ENCODE data around the gene SLAIN2. TPM values are rescaled to one million over a fixed set of nuclear protein-coding genes. Genes with fewer than 3 reads are reported as not detected.

The SLAIN2 gene
- total RNA-seq, 4 donors from 2014 or later, result 28.4 to 355 (median 55.8) TPM

GRCh38 chr4:48380583-48381167 lies 39.3 kb downstream of the SLAIN2 start:
- no peak overlapping the region for H3K27ac ChIP-seq
- no peaks in the 10 kb centered on the region for H3K9me3 ChIP-seq
- DNase-seq, result no peak
- TF ChIP-seq EP300 (IDR thresholded peaks at IDR 0.05; ENCODE audit: low read depth), result no peak
- TF ChIP-seq POLR2AphosphoS5 (IDR thresholded peaks at IDR 0.05), result no peak
- no peak for TF ChIP-seq CTCF (IDR thresholded peaks at IDR 0.05)
- no peak for TF ChIP-seq POLR2A (IDR thresholded peaks at IDR 0.05)
- 57 to 79% methylated on average over 1 of the region's 1 CpG for WGBS, 2 donors (ENCODE audit: low coverage in 1 of 2)
- no peak overlapping the region for H3K4me3 ChIP-seq
- H3K4me1 ChIP-seq, result peaks cover 0 to 8% (median under 1%) of the 10 kb centered on the region in 4 donors
- in situ Hi-C loops (cut with MboI; ENCODE audit: low pct_ligation_motif_present in 1 of 4, low pct_unique_long_range_greater_than_20kb in 1 of 4, low sequenced_read_pairs in 3 of 4), result no loop called here
- H3K36me3 ChIP-seq, result peaks cover 0 to 19% (median 8%) of the 10 kb centered on the region in 4 donors
- no peaks in the 10 kb centered on the region for H3K27me3 ChIP-seq
- intact Hi-C loops (cut with DNase I; ENCODE audit: low total_unique reads), result no loop called here

- no peak overlapping the region for H3K4me3 ChIP-seq
- H3K27me3 ChIP-seq, result no peaks in the 10 kb centered on the region
- no peak for DNase-seq
- in situ Hi-C loops (cut with MboI; ENCODE audit: low pct_ligation_motif_present in 1 of 4, low pct_unique_long_range_greater_than_20kb in 1 of 4, low sequenced_read_pairs in 3 of 4), result no loop called here
- no peaks in the 10 kb centered on the region for H3K9me3 ChIP-seq
- intact Hi-C loops (cut with DNase I; ENCODE audit: low total_unique reads), result no loop called here
- H3K36me3 ChIP-seq, result peaks cover 0 to 22% (median 5%) of the 10 kb centered on the region in 4 donors
- H3K4me1 ChIP-seq, result peaks cover 0 to 4% (median 0%) of the 10 kb centered on the region in 4 donors
- TF ChIP-seq CTCF (IDR thresholded peaks at IDR 0.05), result no peak
- TF ChIP-seq POLR2AphosphoS5 (IDR thresholded peaks at IDR 0.05), result no peak
- TF ChIP-seq EP300 (IDR thresholded peaks at IDR 0.05; ENCODE audit: low read depth), result no peak
- TF ChIP-seq POLR2A (IDR thresholded peaks at IDR 0.05), result no peak
- 84 to 90% methylated on average over 2 of the region's 2 CpGs for WGBS, 2 donors (ENCODE audit: low coverage in 1 of 2)
- no peak overlapping the region for H3K27ac ChIP-seq
Observed at GRCh38 chr4:48388525-48389154, 47.3 kb downstream of the SLAIN2 start.

GRCh38 chr4:48396043-48396442 lies 54.7 kb downstream of the SLAIN2 start:
- Histone ChIP-seq H3K4me1 (no peaks in the 10 kb centered on the region), H3K9me3 (no peaks in the 10 kb centered on the region), H3K36me3 (peaks cover 0 to 34% (median 8%) of the 10 kb centered on the region in 4 donors), H3K4me3 (no peak overlapping the region), H3K27ac (no peak overlapping the region), H3K27me3 (no peaks in the 10 kb centered on the region)
- DNase-seq, result no peak
- intact Hi-C loops (cut with DNase I; ENCODE audit: low total_unique reads), result no loop called here
- in situ Hi-C loops (cut with MboI; ENCODE audit: low pct_ligation_motif_present in 1 of 4, low pct_unique_long_range_greater_than_20kb in 1 of 4, low sequenced_read_pairs in 3 of 4), result no loop called here
- WGBS, 2 donors (ENCODE audit: low coverage in 1 of 2), result 77 to 92% methylated on average over 1 of the region's 1 CpG
- TF ChIP-seq CTCF (IDR thresholded peaks at IDR 0.05) (no peak), POLR2A (IDR thresholded peaks at IDR 0.05) (no peak), POLR2AphosphoS5 (IDR thresholded peaks at IDR 0.05) (no peak), EP300 (IDR thresholded peaks at IDR 0.05; ENCODE audit: low read depth) (no peak)

- in situ Hi-C loops (cut with MboI; ENCODE audit: low pct_ligation_motif_present in 1 of 4, low pct_unique_long_range_greater_than_20kb in 1 of 4, low sequenced_read_pairs in 3 of 4), result no loop called here
- TF ChIP-seq EP300 (IDR thresholded peaks at IDR 0.05; ENCODE audit: low read depth), result no peak
- Histone ChIP-seq H3K27me3 (no peaks in the 10 kb centered on the region), H3K9me3 (no peaks in the 10 kb centered on the region), H3K4me1 (no peaks in the 10 kb centered on the region), H3K36me3 (peaks cover 0 to 20% (median 7%) of the 10 kb centered on the region in 4 donors), H3K27ac (no peak overlapping the region), H3K4me3 (no peak overlapping the region)
- intact Hi-C loops (cut with DNase I; ENCODE audit: low total_unique reads), result no loop called here
- DNase-seq, result no peak
- 86 to 90% methylated on average over 4 to 6 of the region's 6 CpGs for WGBS, 2 donors (ENCODE audit: low coverage in 1 of 2)
Observed at GRCh38 chr4:48400416-48400815, 59.1 kb downstream of the SLAIN2 start.

Data from transverse colon (tissue), 4 donors.